ENCODE measurements around the gene MOB3C.

The MOB3C gene

GRCh38 chr1:46576596-46576995, 40.0 kb downstream of the MOB3C start:
- Mint-ChIP-seq H3K9me3 (no peaks in the 10 kb centered on the region), H3K36me3 (peaks cover 6% of the 10 kb centered on the region), H3K4me1 (peaks cover 11% of the 10 kb centered on the region), H3K4me3 (no peak overlapping the region), H3K27ac (no peak overlapping the region), H3K27me3 (no peaks in the 10 kb centered on the region)

GRCh38 chr1:46575778-46576177, 40.8 kb downstream of the MOB3C start:
- no peak overlapping the region for H3K27ac Mint-ChIP-seq
- H3K4me3 Mint-ChIP-seq: no peak overlapping the region
- H3K4me1 Mint-ChIP-seq: peaks cover 4% of the 10 kb centered on the region
- no peaks in the 10 kb centered on the region for H3K27me3 Mint-ChIP-seq
- H3K36me3 Mint-ChIP-seq: peaks cover 6% of the 10 kb centered on the region
- no peaks in the 10 kb centered on the region for H3K9me3 Mint-ChIP-seq

GRCh38 chr1:46575300-46575699, 41.3 kb downstream of the MOB3C start:
- no peaks in the 10 kb centered on the region for H3K9me3 Mint-ChIP-seq
- no peak overlapping the region for H3K4me3 Mint-ChIP-seq
- peaks cover 5% of the 10 kb centered on the region for H3K36me3 Mint-ChIP-seq
- H3K27ac Mint-ChIP-seq: no peak overlapping the region
- no peaks in the 10 kb centered on the region for H3K4me1 Mint-ChIP-seq
- H3K27me3 Mint-ChIP-seq: no peaks in the 10 kb centered on the region

GRCh38 chr1:46571691-46572225, 44.9 kb downstream of the MOB3C start:
- H3K9me3 Mint-ChIP-seq: no peaks in the 10 kb centered on the region
- H3K36me3 Mint-ChIP-seq: peaks cover 8% of the 10 kb centered on the region

GRCh38 chr1:46569884-46570725, 46.5 kb downstream of the MOB3C start:
- no peaks in the 10 kb centered on the region for H3K4me1 Mint-ChIP-seq
- H3K4me3 Mint-ChIP-seq: no peak overlapping the region
- H3K9me3 Mint-ChIP-seq: no peaks in the 10 kb centered on the region
- peaks cover 12% of the 10 kb centered on the region for H3K36me3 Mint-ChIP-seq
- H3K27ac Mint-ChIP-seq: no peak overlapping the region
- H3K27me3 Mint-ChIP-seq: no peaks in the 10 kb centered on the region

More at GRCh38 chr1:46571691-46572225, 44.9 kb downstream of the MOB3C start:
- H3K4me1 Mint-ChIP-seq: no peaks in the 10 kb centered on the region
- H3K4me3 Mint-ChIP-seq: no peak overlapping the region
- no peak overlapping the region for H3K27ac Mint-ChIP-seq
- no peaks in the 10 kb centered on the region for H3K27me3 Mint-ChIP-seq

GRCh38 chr1:46569116-46569515, 47.5 kb downstream of the MOB3C start:
- H3K36me3 Mint-ChIP-seq: peaks cover 16% of the 10 kb centered on the region
- no peaks in the 10 kb centered on the region for H3K9me3 Mint-ChIP-seq
- H3K27me3 Mint-ChIP-seq: no peaks in the 10 kb centered on the region
- H3K27ac Mint-ChIP-seq: no peak overlapping the region
- no peak overlapping the region for H3K4me3 Mint-ChIP-seq
- H3K4me1 Mint-ChIP-seq: no peaks in the 10 kb centered on the region

GRCh38 chr1:46568461-46568891, 48.1 kb downstream of the MOB3C start:
- peaks cover 15% of the 10 kb centered on the region for H3K36me3 Mint-ChIP-seq
- H3K27me3 Mint-ChIP-seq: no peaks in the 10 kb centered on the region
- no peaks in the 10 kb centered on the region for H3K4me1 Mint-ChIP-seq
- no peaks in the 10 kb centered on the region for H3K9me3 Mint-ChIP-seq
- H3K27ac Mint-ChIP-seq: no peak overlapping the region
- no peak overlapping the region for H3K4me3 Mint-ChIP-seq

GRCh38 chr1:46563341-46563740, 53.3 kb downstream of the MOB3C start:
- Mint-ChIP-seq H3K4me1 (no peaks in the 10 kb centered on the region), H3K36me3 (peaks cover 16% of the 10 kb centered on the region), H3K27ac (no peak overlapping the region)

GRCh38 chr1:46562498-46562897, 54.1 kb downstream of the MOB3C start:
- Mint-ChIP-seq H3K27me3 (no peaks in the 10 kb centered on the region), H3K4me1 (no peaks in the 10 kb centered on the region), H3K4me3 (no peak overlapping the region), H3K36me3 (peaks cover 12% of the 10 kb centered on the region), H3K9me3 (no peaks in the 10 kb centered on the region), H3K27ac (no peak overlapping the region)

More at GRCh38 chr1:46563341-46563740, 53.3 kb downstream of the MOB3C start:
- H3K27me3 Mint-ChIP-seq: no peaks in the 10 kb centered on the region
- H3K9me3 Mint-ChIP-seq: no peaks in the 10 kb centered on the region
- no peak overlapping the region for H3K4me3 Mint-ChIP-seq

- Mint-ChIP-seq H3K4me3 (no peak overlapping the region), H3K36me3 (peaks cover 2% of the 10 kb centered on the region), H3K27ac (no peak overlapping the region), H3K4me1 (no peaks in the 10 kb centered on the region), H3K27me3 (no peaks in the 10 kb centered on the region), H3K9me3 (no peaks in the 10 kb centered on the region)
These were observed 57.6 kb downstream of the MOB3C start for GRCh38 chr1:46558966-46559365.

- Mint-ChIP-seq H3K27me3 (no peaks in the 10 kb centered on the region), H3K4me3 (no peak overlapping the region), H3K4me1 (no peaks in the 10 kb centered on the region), H3K9me3 (no peaks in the 10 kb centered on the region), H3K36me3 (peaks cover 2% of the 10 kb centered on the region), H3K27ac (no peak overlapping the region)
These were observed 58.3 kb downstream of the MOB3C start for GRCh38 chr1:46558141-46558963.
